Breast epithelium (tissue), 3 donors: ENCODE results near the gene RNF223.
"Not testable (repeated sequence)": the region's sequence is repeated elsewhere in the genome, so short reads cannot be mapped to it uniquely, and the experiment has no call there.

Experiments
- POLR2A ChIP-seq: fragments of 450-650 bp; IDR thresholded peaks from one replicate; pipeline ENCODE4 v1.6.1; 2016; ENCODE audit warnings: antibody characterized with exemption, mild to moderate bottlenecking, moderate library complexity
- TF ChIP-seq, protein P1 (sequence below), 3 donors: fragments of 450-650 bp; IDR thresholded peaks; one replicate each; pipeline ENCODE4 v1.5.1; 2016 to 2017; ENCODE audit warnings: antibody characterized with exemption in 3 of 3, mild to moderate bottlenecking in 3 of 3, moderate library complexity in 3 of 3

DNA sequence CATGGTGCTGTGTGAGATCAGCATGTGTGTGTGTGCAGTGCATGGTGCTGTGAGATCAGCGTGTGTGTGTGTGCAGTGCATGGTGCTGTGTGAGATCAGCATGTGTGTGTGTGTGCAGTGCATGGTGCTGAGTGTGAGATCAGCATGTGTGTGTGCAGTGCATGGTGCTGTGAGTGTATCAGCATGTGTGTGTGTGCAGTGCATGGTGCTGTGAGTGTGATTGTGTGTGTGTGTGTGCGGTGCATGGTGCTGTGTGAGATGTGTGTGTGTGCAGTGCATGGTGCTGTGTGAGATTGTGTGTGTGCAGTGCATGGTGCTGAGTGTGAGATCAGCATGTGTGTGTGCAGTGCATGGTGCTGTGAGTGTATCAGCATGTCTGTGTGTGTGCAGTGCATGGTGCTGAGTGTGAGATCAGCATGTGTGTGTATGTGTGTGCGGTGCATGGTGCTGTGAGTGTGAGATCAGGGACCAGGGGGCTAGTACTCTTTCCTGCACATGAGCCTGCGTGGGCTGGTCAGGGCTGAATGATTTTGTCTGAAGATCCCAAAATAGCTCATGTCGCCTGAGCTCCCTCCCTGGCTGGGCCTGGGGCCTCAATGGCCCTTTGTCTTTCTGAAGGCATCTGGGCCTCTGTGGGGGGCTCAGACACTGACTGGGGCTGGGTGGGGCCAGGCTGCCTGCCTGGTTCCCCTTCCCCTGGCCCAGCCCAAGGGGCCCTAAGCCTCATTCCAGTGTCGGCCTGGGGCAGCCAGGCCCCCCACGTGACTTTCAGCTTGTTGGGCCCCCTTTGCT lies 43.0 kb downstream of the RNF223 start:
- TF ChIP-seq, protein P1, sequence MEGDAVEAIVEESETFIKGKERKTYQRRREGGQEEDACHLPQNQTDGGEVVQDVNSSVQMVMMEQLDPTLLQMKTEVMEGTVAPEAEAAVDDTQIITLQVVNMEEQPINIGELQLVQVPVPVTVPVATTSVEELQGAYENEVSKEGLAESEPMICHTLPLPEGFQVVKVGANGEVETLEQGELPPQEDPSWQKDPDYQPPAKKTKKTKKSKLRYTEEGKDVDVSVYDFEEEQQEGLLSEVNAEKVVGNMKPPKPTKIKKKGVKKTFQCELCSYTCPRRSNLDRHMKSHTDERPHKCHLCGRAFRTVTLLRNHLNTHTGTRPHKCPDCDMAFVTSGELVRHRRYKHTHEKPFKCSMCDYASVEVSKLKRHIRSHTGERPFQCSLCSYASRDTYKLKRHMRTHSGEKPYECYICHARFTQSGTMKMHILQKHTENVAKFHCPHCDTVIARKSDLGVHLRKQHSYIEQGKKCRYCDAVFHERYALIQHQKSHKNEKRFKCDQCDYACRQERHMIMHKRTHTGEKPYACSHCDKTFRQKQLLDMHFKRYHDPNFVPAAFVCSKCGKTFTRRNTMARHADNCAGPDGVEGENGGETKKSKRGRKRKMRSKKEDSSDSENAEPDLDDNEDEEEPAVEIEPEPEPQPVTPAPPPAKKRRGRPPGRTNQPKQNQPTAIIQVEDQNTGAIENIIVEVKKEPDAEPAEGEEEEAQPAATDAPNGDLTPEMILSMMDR (IDR thresholded peaks at IDR 0.05), result not testable (repeated sequence)
- not testable (repeated sequence) for TF ChIP-seq POLR2A
